Endothelial cell of umbilical vein (primary cell): Measurements from ENCODE around the gene RBP5. TPM values are rescaled to one million over a fixed set of nuclear protein-coding genes. Genes with fewer than 3 reads are reported as not detected.

Experiments used
- BruUV-seq: library from RNA; stranded (reverse); fragments of 400-500 nt; replicated peaks from 2 replicates; lab custom pipeline; 2021; lab: Mats Ljungman, UMichigan
- CTCF ChIA-PET: fragments of 300-600, 350-600 bp; sonication (Branson Sonifier 250); formaldehyde crosslinking; loops from one replicate; lab custom pipeline; 2021; ENCODE audit warnings: antibody characterized with exemption, inconsistent platforms; lab: Charles Lee
- POLR2A ChIA-PET: fragments of 300-600, 350-600 bp; sonication (Branson Sonifier 250); formaldehyde crosslinking; loops from one replicate; lab custom pipeline; 2021; ENCODE audit warnings: antibody characterized with exemption, inconsistent platforms; lab: Charles Lee
- DNase-seq: peaks from one replicate; pipeline ENCODE4 v3.0.0-alpha.2; 2011; ENCODE audit warnings: low read depth, low spot score
- FAIRE-seq: peaks from 2 replicates; lab custom pipeline; 2011; peaks lifted over from hg19 to GRCh38; lab: Jason Lieb, UNC
- H2AFZ ChIP-seq: 2 replicates; pipeline ENCODE4 v1.6.0; 2012; ENCODE audit warnings: low read depth, low read length, control low read depth, inconsistent platforms
- H3K27ac ChIP-seq: 2 replicates; pipeline ENCODE4 v1.5.1; 2011; ENCODE audit warnings: low read depth, mild to moderate bottlenecking, control low read depth, low read length, moderate library complexity; ENCODE audit not compliant: insufficient read depth
- H3K27me3 ChIP-seq, 2 experiments: 2 replicates each; pipeline versions ENCODE4 v1.6.0 to v1.6.1; 2011; ENCODE audit warnings: low read length in 2 of 2, mixed read lengths in 1 of 2; ENCODE audit not compliant: control insufficient read depth in 2 of 2, insufficient read depth in 2 of 2
- H3K36me3 ChIP-seq, 2 experiments: 2 replicates in 1 of 2; 3 replicates in 1 of 2; pipeline ENCODE4 v1.5.1; 2011; ENCODE audit warnings: low read length in 2 of 2, mild to moderate bottlenecking in 1 of 2, moderate library complexity in 1 of 2; ENCODE audit not compliant: control insufficient read depth in 2 of 2, insufficient read depth in 2 of 2; ENCODE audit errors: extremely low read depth in 1 of 2
- H3K4me1 ChIP-seq: 3 replicates; pipeline ENCODE4 v1.5.1; 2011; ENCODE audit warnings: mild to moderate bottlenecking, low read length; ENCODE audit not compliant: control insufficient read depth, insufficient read depth; ENCODE audit errors: extremely low read depth
- H3K4me2 ChIP-seq: 2 replicates; pipeline ENCODE4 v1.6.1; 2011; ENCODE audit warnings: low read length, control low read depth, mixed read lengths; ENCODE audit not compliant: insufficient read depth
- H3K4me3 ChIP-seq, 3 experiments: fragments of 200-600 bp in 1 of 3; sonication (generic), shearing (Covaris generic) in 1 of 3; replicated peaks in 1 of 3; 2 replicates each; pipeline ENCODE4 v1.5.1; 2011 to 2016; ENCODE audit warnings: control low read depth in 3 of 3, low read length in 3 of 3, mild to moderate bottlenecking in 2 of 3, inconsistent platforms in 1 of 3, low read depth in 1 of 3, moderate library complexity in 1 of 3; ENCODE audit not compliant: insufficient read depth in 1 of 3
- H3K79me2 ChIP-seq: 2 replicates; pipeline ENCODE4 v1.6.0; 2012; ENCODE audit warnings: low read length, inconsistent platforms; ENCODE audit not compliant: control insufficient read depth, insufficient read depth
- H3K9ac ChIP-seq: replicated peaks from 2 replicates; pipeline ENCODE3; 2011; ENCODE audit warnings: low read length, control low read depth; ENCODE audit not compliant: insufficient read depth; ENCODE audit errors: extremely low read depth
- H3K9me1 ChIP-seq: replicated peaks from 3 replicates; pipeline ENCODE4 v1.6.0; 2011; ENCODE audit warnings: mild to moderate bottlenecking, low read length; ENCODE audit not compliant: control insufficient read depth, insufficient read depth; ENCODE audit errors: extremely low read depth
- H3K9me3 ChIP-seq: replicated peaks from 2 replicates; pipeline ENCODE4 v1.5.1; 2012; ENCODE audit warnings: low read length, inconsistent platforms; ENCODE audit not compliant: control insufficient read depth, insufficient read depth
- H4K20me1 ChIP-seq: replicated peaks from 2 replicates; pipeline ENCODE3; 2011; ENCODE audit warnings: mild to moderate bottlenecking, low read length; ENCODE audit not compliant: control insufficient read depth, insufficient read depth; ENCODE audit errors: extremely low read depth
- JUN ChIP-seq: IDR thresholded peaks from 2 replicates; pipeline ENCODE4 v1.6.1; 2011; ENCODE audit warnings: borderline replicate concordance, low read depth; ENCODE audit not compliant: insufficient read length, insufficient read depth
- MYC ChIP-seq: IDR thresholded peaks from one replicate; pipeline ENCODE4 v1.6.1; 2011; ENCODE audit warnings: mild to moderate bottlenecking, low read depth, low read length
- POLR2A ChIP-seq: IDR thresholded peaks from 2 replicates; pipeline ENCODE4 v1.6.1; 2012; ENCODE audit warnings: low read depth, mild to moderate bottlenecking, control low read depth, low read length
- POLR2AphosphoS5 ChIP-seq: IDR thresholded peaks from 2 replicates; pipeline ENCODE4 v1.6.1; 2012; ENCODE audit warnings: low read depth, mild to moderate bottlenecking, control low read depth, low read length, moderate library complexity; ENCODE audit not compliant: insufficient read depth
- dilution Hi-C: fragments of 300-500 bp; cut with MboI; formaldehyde crosslinking; loops from one replicate; pipeline ENCODE4 v1.15.0; 2019; ENCODE audit warnings: low sequenced_read_pairs; ENCODE audit not compliant: extremely low pct_ligation_motif_present
- intact Hi-C: fragments of 100-400 bp; cut with micrococcal nuclease; formaldehyde crosslinking; loops from one replicate; pipeline ENCODE4 v1.10.0; 2022
- polyA plus RNA-seq, 4 experiments: library from polyadenylated mRNA; depleted of rRNA in 3 of 4; stranded (reverse) in 3 of 4; unstranded in 1 of 4; fragments of >200 nt; gene quantifications; 2 replicates each; pipeline versions ENCODE4 v1.2.1 to v1.2.3, GENCODE V29; 2011 to 2012; ENCODE audit warnings: missing spikeins in 1 of 4
- total RNA-seq: library from RNA; stranded (reverse); gene quantifications from 2 replicates; pipeline ENCODE4 v1.2.3, GENCODE V29; 2021
- TF ChIP-seq, protein P1 (sequence below): IDR thresholded peaks from 2 replicates; pipeline ENCODE4 v1.6.1; 2011; ENCODE audit not compliant: insufficient read depth, insufficient read length
- TF ChIP-seq, protein P2 (sequence below), 2 donors: IDR thresholded peaks; 1 replicate in 1 of 2; 2 replicates in 1 of 2; pipeline ENCODE4 v1.5.1; 2011; ENCODE audit warnings: low read length in 2 of 2, mild to moderate bottlenecking in 2 of 2, moderate library complexity in 2 of 2, control low read depth in 1 of 2, inconsistent platforms in 1 of 2, low read depth in 1 of 2; ENCODE audit not compliant: insufficient read depth in 1 of 2; ENCODE audit errors: extremely low read depth in 1 of 2

The RBP5 gene
- total and polyA plus RNA-seq, 2 donors (not counting 3 experiments of a cell fraction or from before 2014, with no cell fraction given) = 0.12 TPM; not detected in 1

DNA sequence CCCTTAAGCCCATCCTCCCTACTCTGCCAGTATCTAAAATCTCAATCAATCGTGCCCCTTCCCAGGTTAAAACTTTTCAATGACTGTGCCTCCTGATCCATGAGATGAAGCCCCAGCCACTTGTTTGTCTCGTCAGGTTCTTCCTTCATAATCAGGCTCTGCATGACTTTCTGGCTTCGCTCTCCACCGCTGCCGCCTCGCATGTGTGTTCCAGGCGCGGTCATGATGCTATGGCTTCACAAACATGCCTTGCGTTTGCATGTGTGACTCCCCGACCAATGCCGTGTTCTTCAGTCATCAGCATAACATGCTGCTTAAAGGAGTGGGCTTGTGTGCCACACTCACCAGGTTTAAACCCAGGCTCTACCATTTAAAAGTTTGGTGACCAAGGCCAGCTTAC lies 14.7 kb downstream of the RBP5 start:
- Histone ChIP-seq H3K36me3 (no peaks in the 10 kb centered on the region), H3K9ac (no peak overlapping the region), H2AFZ (no peak overlapping the region), H3K4me3 (no peak overlapping the region), H3K9me1 (no peaks in the 10 kb centered on the region), H3K79me2 (no peaks in the 10 kb centered on the region), H3K4me2 (no peak overlapping the region), H3K4me1 (no peaks in the 10 kb centered on the region), H4K20me1 (no peaks in the 10 kb centered on the region), H3K27me3 (no peaks in the 10 kb centered on the region), H3K27ac (no peak overlapping the region), H3K9me3 (no peaks in the 10 kb centered on the region)
- FAIRE-seq = no peak
- intact Hi-C loops (no loop called here), dilution Hi-C loops (no loop called here)
- no TSS peak for BruUV-seq
- POLR2A ChIA-PET = no interaction called here
- TF ChIP-seq, protein P1, sequence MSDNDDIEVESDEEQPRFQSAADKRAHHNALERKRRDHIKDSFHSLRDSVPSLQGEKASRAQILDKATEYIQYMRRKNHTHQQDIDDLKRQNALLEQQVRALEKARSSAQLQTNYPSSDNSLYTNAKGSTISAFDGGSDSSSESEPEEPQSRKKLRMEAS = no peak
- TF ChIP-seq POLR2AphosphoS5 = no peak
- no peak for DNase-seq
- CTCF ChIA-PET = interaction anchor here (0.6 to 6.5 kb wide), 6 partner anchors 10 to 245 kb away, joined by 3 to 73 read pairs (median 8); partner anchors contain the start of genes C12orf57, C1S and RNU7-1

DNA sequence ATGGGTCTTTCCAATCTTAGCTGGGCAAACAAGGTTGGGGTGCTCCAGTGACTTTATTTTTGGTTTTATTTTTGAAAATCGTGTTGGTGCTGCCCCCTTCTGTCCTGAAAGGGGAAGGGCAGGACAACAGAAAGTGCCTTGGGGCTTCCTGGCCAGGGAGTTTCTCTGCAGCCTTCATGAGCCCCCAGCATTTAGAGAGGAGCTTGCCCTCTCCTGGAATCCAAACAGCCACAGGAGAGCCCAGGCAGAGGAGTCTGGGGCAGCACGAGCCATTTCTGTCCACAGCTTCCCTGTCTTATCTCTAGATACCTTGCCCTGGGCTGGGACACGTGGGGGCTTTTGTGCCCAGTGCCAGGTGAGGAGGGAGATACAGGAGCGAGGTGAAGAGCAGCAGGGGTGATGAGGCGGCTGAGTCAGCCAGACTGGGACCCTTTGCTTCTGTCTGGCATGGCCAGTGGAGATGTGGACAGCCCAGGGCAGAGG lies 15.3 kb downstream of the RBP5 start:
- peak; percentile 43 for DNase-seq
- POLR2A ChIA-PET = no interaction called here
- H3K4me2 ChIP-seq = no peak overlapping the region

More for the DNA sequence above, 15.3 kb downstream of the RBP5 start:
- CTCF ChIA-PET = interaction anchor here (0.7 to 6.5 kb wide), 16 partner anchors 8 to 244 kb away, joined by 3 to 73 read pairs (median 4); partner anchors contain the start of genes C12orf57, C1S, LPCAT3 and RNU7-1
- no peak overlapping the region for H3K27ac ChIP-seq
- H3K4me1 ChIP-seq = peaks cover 3% of the 10 kb centered on the region
- BruUV-seq = no TSS peak
- FAIRE-seq = peak; percentile 79
- H3K9me3 ChIP-seq = no peaks in the 10 kb centered on the region
- intact Hi-C loops (loop anchor here (1.0 kb wide), 3 partner anchors 75 to 189 kb away; partner anchors contain the start of gene C12orf57), dilution Hi-C loops (no loop called here)
- no peak overlapping the region for H2AFZ ChIP-seq
- no peaks in the 10 kb centered on the region for H4K20me1 ChIP-seq
- H3K9ac ChIP-seq = no peak overlapping the region
- no peaks in the 10 kb centered on the region for H3K36me3 ChIP-seq
- H3K4me3 ChIP-seq = no peak overlapping the region
- TF ChIP-seq POLR2AphosphoS5 (no peak), POLR2A (no peak), MYC (no peak), JUN (no peak)
- TF ChIP-seq, protein P2, sequence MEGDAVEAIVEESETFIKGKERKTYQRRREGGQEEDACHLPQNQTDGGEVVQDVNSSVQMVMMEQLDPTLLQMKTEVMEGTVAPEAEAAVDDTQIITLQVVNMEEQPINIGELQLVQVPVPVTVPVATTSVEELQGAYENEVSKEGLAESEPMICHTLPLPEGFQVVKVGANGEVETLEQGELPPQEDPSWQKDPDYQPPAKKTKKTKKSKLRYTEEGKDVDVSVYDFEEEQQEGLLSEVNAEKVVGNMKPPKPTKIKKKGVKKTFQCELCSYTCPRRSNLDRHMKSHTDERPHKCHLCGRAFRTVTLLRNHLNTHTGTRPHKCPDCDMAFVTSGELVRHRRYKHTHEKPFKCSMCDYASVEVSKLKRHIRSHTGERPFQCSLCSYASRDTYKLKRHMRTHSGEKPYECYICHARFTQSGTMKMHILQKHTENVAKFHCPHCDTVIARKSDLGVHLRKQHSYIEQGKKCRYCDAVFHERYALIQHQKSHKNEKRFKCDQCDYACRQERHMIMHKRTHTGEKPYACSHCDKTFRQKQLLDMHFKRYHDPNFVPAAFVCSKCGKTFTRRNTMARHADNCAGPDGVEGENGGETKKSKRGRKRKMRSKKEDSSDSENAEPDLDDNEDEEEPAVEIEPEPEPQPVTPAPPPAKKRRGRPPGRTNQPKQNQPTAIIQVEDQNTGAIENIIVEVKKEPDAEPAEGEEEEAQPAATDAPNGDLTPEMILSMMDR (IDR thresholded peaks at IDR 0.05; ENCODE audit: extremely low read depth in 1 of 2, insufficient read depth in 1 of 2, low read depth in 1 of 2, low read length in 2 of 2) = peak; percentile 80 to 85
- no peaks in the 10 kb centered on the region for H3K27me3 ChIP-seq
- H3K9me1 ChIP-seq = no peaks in the 10 kb centered on the region
- H3K79me2 ChIP-seq = no peaks in the 10 kb centered on the region
